IPS-15b (cell line): ENCODE results near the gene DNPEP.
"Not testable (repeated sequence)": the region's sequence is repeated elsewhere in the genome, so short reads cannot be mapped to it uniquely, and the experiment has no call there.

Experiments used
- H3K27me3 ChIP-seq: one replicate; pipeline ENCODE4 v1.6.1; 2013; ENCODE audit warnings: low read length; ENCODE audit not compliant: control insufficient read depth, insufficient read depth
- H3K36me3 ChIP-seq: one replicate; pipeline ENCODE4 v1.6.1; 2013; ENCODE audit warnings: low read length; ENCODE audit not compliant: control insufficient read depth, insufficient read depth
- H3K4me1 ChIP-seq: one replicate; pipeline ENCODE4 v1.6.1; 2013; ENCODE audit warnings: mild to moderate bottlenecking, low read length; ENCODE audit not compliant: control insufficient read depth, insufficient read depth
- H3K4me3 ChIP-seq: one replicate; pipeline ENCODE4 v1.5.1; 2013; ENCODE audit warnings: low read depth, low read length
- H3K9ac ChIP-seq: one replicate; pipeline ENCODE4 v1.6.1; 2013; ENCODE audit warnings: low read depth, mild to moderate bottlenecking, low read length
- H3K9me3 ChIP-seq: one replicate; pipeline ENCODE4 v1.6.1; 2013; ENCODE audit warnings: mild to moderate bottlenecking, low read length; ENCODE audit not compliant: control insufficient read depth, insufficient read depth

The DNPEP gene

GRCh38 chr2:219417374-219417773 is 29.7 kb upstream of the DNPEP start:
- Histone ChIP-seq H3K4me3 (no peak overlapping the region), H3K27me3 (peaks cover 21% of the 10 kb centered on the region), H3K36me3 (no peaks in the 10 kb centered on the region), H3K9ac (no peak overlapping the region), H3K4me1 (peaks cover 12% of the 10 kb centered on the region), H3K9me3 (no peaks in the 10 kb centered on the region)

DNA sequence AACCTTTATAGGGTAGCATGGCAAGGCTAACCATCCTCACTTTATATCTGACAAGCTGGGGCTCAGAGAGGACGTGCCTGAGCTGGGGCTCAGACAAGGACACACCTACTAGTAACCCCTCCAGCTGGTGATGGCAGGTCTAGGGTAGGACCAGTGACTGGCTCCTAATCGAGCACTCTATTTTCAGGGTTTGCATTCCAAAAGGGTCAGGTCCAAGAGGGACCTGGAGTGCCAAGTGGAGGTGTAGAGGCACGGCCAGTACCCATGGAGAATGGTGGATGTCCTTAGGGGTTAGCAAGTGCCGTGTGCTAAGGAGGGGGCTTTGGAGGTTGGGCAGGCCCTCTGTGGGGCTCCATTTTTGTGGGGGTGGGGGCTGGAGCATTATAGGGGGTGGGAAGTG is 29.2 kb upstream of the DNPEP start:
- Histone ChIP-seq H3K9ac (no peak overlapping the region), H3K27me3 (peaks cover 21% of the 10 kb centered on the region), H3K36me3 (no peaks in the 10 kb centered on the region), H3K4me1 (peaks cover 12% of the 10 kb centered on the region), H3K9me3 (no peaks in the 10 kb centered on the region), H3K4me3 (no peak overlapping the region)

- Histone ChIP-seq H3K4me3 (no peak overlapping the region), H3K9ac (no peak overlapping the region), H3K27me3 (peaks cover 21% of the 10 kb centered on the region), H3K4me1 (peaks cover 12% of the 10 kb centered on the region), H3K36me3 (no peaks in the 10 kb centered on the region), H3K9me3 (no peaks in the 10 kb centered on the region)
Measured at GRCh38 chr2:219416235-219416602, 28.5 kb upstream of the DNPEP start.

DNA sequence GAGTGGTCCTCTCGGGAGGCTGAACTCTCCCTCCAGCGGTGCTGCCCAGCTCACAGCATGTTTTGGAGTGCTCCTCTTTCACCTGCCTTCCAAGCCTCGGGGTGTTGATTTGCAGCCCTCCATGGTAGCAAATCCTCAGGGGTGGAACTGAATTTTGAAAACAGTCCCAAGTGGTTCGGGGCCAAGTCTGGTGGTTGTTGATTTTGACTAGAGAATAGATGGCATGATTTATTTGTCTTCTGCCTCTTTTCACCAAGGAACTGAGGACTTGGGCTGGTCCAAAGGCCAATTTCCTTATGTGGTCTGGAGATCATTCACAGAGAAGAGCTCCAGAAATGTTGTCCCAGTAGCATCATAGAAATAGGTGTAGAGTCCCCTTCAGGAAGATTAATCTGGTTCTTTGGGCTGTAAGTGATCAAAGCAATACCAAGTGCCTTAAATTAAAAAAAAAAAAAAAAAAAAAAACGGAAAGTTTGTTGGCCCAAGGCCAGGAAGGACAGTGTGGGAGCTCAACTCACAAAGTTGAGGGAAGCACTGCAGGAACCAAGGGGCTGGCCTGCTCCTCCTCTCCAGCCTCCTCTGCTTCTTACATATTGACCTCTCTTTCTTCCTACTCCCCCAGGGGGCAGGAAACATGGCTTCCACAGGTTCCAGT is 28.0 kb upstream of the DNPEP start:
- Histone ChIP-seq H3K4me3 (no peak overlapping the region), H3K4me1 (peaks cover 12% of the 10 kb centered on the region), H3K9ac (no peak overlapping the region), H3K36me3 (no peaks in the 10 kb centered on the region), H3K27me3 (peaks cover 18% of the 10 kb centered on the region), H3K9me3 (no peaks in the 10 kb centered on the region)

DNA sequence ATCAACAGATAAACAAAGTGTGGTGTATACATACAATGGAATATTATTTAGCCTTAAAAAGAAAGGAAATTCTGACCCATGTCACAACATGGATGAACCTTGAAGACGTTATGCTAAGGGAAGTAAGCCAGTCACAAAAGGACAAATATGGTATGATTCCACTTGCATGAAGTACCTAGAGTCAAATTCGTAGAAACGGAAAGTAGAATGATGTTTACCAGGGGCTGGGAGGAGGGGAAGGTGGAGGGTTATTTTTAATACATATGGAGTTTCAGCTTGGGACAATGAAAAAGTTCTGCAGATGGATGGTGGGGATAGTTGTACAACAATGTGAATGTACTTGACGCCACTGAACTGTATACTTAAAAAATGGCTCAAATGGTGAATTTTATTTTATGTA is 27.1 kb upstream of the DNPEP start:
- H3K36me3 ChIP-seq, result no peaks in the 10 kb centered on the region
- H3K9me3 ChIP-seq, result no peaks in the 10 kb centered on the region
- H3K4me3 ChIP-seq, result no peak overlapping the region
- peaks cover 12% of the 10 kb centered on the region for H3K27me3 ChIP-seq
- peaks cover 12% of the 10 kb centered on the region for H3K4me1 ChIP-seq
- H3K9ac ChIP-seq, result no peak overlapping the region

GRCh38 chr2:219410390-219410789 is 22.7 kb upstream of the DNPEP start:
- Histone ChIP-seq H3K27me3 (no peaks in the 10 kb centered on the region), H3K4me3 (no peak overlapping the region), H3K9me3 (no peaks in the 10 kb centered on the region), H3K9ac (no peak overlapping the region), H3K36me3 (no peaks in the 10 kb centered on the region), H3K4me1 (no peaks in the 10 kb centered on the region)

DNA sequence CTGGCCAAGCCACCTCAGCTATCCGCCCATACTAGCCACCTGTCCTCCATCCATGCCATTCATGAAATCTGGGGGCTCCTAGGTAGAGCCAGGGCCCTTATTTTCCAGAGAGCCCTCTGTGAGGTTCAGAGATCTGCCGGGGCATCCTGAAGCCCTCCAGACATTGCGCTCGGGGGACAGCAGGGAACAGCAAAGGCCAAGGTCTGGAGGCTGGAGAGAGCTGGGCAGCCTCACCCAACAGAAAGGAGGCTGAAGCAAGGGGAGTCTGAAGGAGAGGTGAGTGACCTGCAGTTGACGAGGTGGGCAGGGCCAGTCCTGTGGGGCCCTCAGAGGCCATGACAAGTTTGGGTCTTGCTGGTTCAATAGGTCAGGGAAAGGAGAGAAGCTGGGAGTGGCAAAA is 21.9 kb upstream of the DNPEP start:
- peaks cover 3% of the 10 kb centered on the region for H3K4me1 ChIP-seq
- no peaks in the 10 kb centered on the region for H3K27me3 ChIP-seq
- no peak overlapping the region for H3K4me3 ChIP-seq
- H3K9ac ChIP-seq, result no peak overlapping the region
- no peaks in the 10 kb centered on the region for H3K9me3 ChIP-seq
- H3K36me3 ChIP-seq, result no peaks in the 10 kb centered on the region

DNA sequence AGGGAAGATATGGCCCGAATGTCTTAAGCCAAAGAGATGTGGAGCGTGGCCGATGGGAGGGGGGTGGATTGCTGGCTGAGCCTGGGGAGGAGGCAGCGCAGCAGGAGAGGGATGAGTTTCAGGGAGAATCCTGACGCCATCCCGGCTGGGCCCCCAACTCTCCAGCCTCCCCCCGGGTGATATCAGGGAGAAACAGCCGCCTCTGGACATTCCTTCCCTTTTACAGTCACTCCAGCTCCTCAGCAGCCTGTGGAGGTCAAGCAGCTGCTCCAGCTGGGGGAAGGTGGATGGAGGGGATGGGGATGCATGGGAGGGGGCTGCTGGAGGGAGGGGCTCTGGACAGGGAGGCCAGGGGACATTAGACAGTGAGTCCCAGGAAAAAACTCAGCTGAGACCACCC is 20.9 kb upstream of the DNPEP start:
- Histone ChIP-seq H3K4me3 (no peak overlapping the region), H3K27me3 (no peaks in the 10 kb centered on the region), H3K9ac (no peak overlapping the region), H3K36me3 (no peaks in the 10 kb centered on the region), H3K4me1 (peaks cover 3% of the 10 kb centered on the region), H3K9me3 (no peaks in the 10 kb centered on the region)

GRCh38 chr2:219408204-219408603 is 20.5 kb upstream of the DNPEP start:
- no peaks in the 10 kb centered on the region for H3K36me3 ChIP-seq
- H3K4me1 ChIP-seq, result peaks cover 3% of the 10 kb centered on the region
- H3K27me3 ChIP-seq, result no peaks in the 10 kb centered on the region
- no peak overlapping the region for H3K9ac ChIP-seq
- no peak overlapping the region for H3K4me3 ChIP-seq
- no peaks in the 10 kb centered on the region for H3K9me3 ChIP-seq

GRCh38 chr2:219407343-219407742 is 19.6 kb upstream of the DNPEP start:
- not testable (repeated sequence) for H3K27me3 ChIP-seq, H3K4me1 ChIP-seq, H3K9ac ChIP-seq, H3K9me3 ChIP-seq, H3K4me3 ChIP-seq, H3K36me3 ChIP-seq

DNA sequence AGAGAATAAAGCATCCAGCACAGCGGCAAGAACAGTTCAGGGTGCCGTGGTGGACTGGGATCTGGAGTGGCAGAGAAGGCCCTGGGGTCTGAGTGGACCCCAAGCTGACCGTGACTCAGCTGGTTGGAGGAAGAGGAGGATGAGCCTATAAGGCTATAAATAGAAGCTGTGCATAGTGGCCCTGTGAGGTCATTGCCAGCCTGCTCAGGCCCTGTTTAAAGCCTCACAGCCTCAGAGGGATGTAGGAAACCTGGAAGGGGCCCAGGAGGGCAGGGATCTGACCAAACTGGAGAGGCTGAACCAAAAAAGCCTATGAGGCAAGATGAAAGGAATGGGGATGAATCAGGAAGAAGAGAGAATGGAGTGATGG is 19.1 kb upstream of the DNPEP start:
- Histone ChIP-seq H3K9me3 (no peaks in the 10 kb centered on the region), H3K27me3 (no peaks in the 10 kb centered on the region), H3K36me3 (no peaks in the 10 kb centered on the region), H3K9ac (no peak overlapping the region), H3K4me1 (peaks cover 8% of the 10 kb centered on the region), H3K4me3 (no peak overlapping the region)

GRCh38 chr2:219405958-219406860 is 18.5 kb upstream of the DNPEP start:
- H3K27me3 ChIP-seq, result no peaks in the 10 kb centered on the region
- no peaks in the 10 kb centered on the region for H3K9me3 ChIP-seq
- no peaks in the 10 kb centered on the region for H3K36me3 ChIP-seq
- peaks cover 8% of the 10 kb centered on the region for H3K4me1 ChIP-seq
- H3K9ac ChIP-seq, result no peak overlapping the region
- no peak overlapping the region for H3K4me3 ChIP-seq
